Naive thymus-derived CD8-positive, alpha-beta T cell (primary cell): ENCODE data around the gene DDI1. TPM values are rescaled to one million over a fixed set of nuclear protein-coding genes. Genes with fewer than 3 reads are reported as not detected.
A peak's percentile ranks its signal among the peaks of the same experiment; 100 is the strongest.

Source experiments
- ATAC-seq, 2 donors: fragments of 150-1000 bp; cut with Tn5 transposase in 1 of 2; sonication (Bioruptor Pico), chemical (Tn5 transposase) in 1 of 2; 1 replicate in 1 of 2; 2 replicates in 1 of 2; pipeline ENCODE4 v1.10.0; 2021; ENCODE audit warnings: mild to moderate bottlenecking in 2 of 2, moderate library complexity in 2 of 2
- POLR2A ChIA-PET: fragments of 350-600 bp; sonication (Branson Sonifier 250); formaldehyde crosslinking; loops from one replicate; lab custom pipeline; 2021; ENCODE audit warnings: antibody characterized with exemption; lab: Charles Lee
- DNase-seq, 10 donors: peaks; one replicate each; pipeline versions ENCODE4 v3.0.0 to v3.0.0-alpha.2; 2020 to 2022
- H3K27ac Mint-ChIP-seq, 10 donors: one replicate each; pipeline ENCODE4 v1.8.0; 2020 to 2022; ENCODE audit warnings: mild to moderate bottlenecking in 10 of 10, mixed read lengths in 10 of 10, moderate library complexity in 4 of 10, inconsistent platforms in 1 of 10
- H3K27me3 Mint-ChIP-seq, 5 donors: one replicate each; pipeline ENCODE4 v1.8.0; 2021 to 2022; ENCODE audit warnings: mixed read lengths in 5 of 5
- H3K36me3 Mint-ChIP-seq, 3 donors: one replicate each; pipeline ENCODE4 v1.8.0; 2020 to 2022; ENCODE audit warnings: mixed read lengths in 3 of 3, mild to moderate bottlenecking in 2 of 3, inconsistent platforms in 1 of 3
- H3K4me1 Mint-ChIP-seq, 4 donors: one replicate each; pipeline ENCODE4 v1.8.0; 2021 to 2022; ENCODE audit warnings: mixed read lengths in 4 of 4
- H3K4me3 Mint-ChIP-seq, 10 donors: one replicate each; pipeline ENCODE4 v1.8.0; 2020 to 2022; ENCODE audit warnings: mild to moderate bottlenecking in 10 of 10, mixed read lengths in 10 of 10, moderate library complexity in 6 of 10, inconsistent platforms in 1 of 10
- H3K9me3 Mint-ChIP-seq, 9 donors: one replicate each; pipeline ENCODE4 v1.8.0; 2020 to 2022; ENCODE audit warnings: mixed read lengths in 9 of 9, mild to moderate bottlenecking in 3 of 9, inconsistent platforms in 1 of 9, moderate library complexity in 1 of 9
- polyA plus RNA-seq, 3 donors: library from polyadenylated mRNA; unstranded; fragments of 300-500 nt; fragmentation: Illumina TruSeq; gene quantifications; one replicate each; pipeline ENCODE4 v1.2.3, GENCODE V29; 2021
- total RNA-seq, 8 experiments: library from RNA in 2 of 8; stranded (reverse) in 2 of 8; gene quantifications; one replicate each; pipeline ENCODE4 v1.2.3 and lab custom pipeline; 2021 to 2026

The DDI1 gene
- total and polyA plus RNA-seq, 5 experiments from 2014 or later: 0.07 TPM; not detected in 4

GRCh38 chr11:104049116-104049515 lies 12.7 kb downstream of the DDI1 start:
- DNase-seq (no peak), ATAC-seq (no peak)
- H3K9me3 Mint-ChIP-seq: peaks cover 0 to 9% (median 0%) of the 10 kb centered on the region in 9 donors
- H3K4me1 Mint-ChIP-seq: no peaks in the 10 kb centered on the region
- POLR2A ChIA-PET: no interaction called here
- H3K36me3 Mint-ChIP-seq: no peaks in the 10 kb centered on the region
- no peak overlapping the region for H3K27ac Mint-ChIP-seq
- peaks cover 0 to 4% (median 0%) of the 10 kb centered on the region in 5 donors for H3K27me3 Mint-ChIP-seq
- H3K4me3 Mint-ChIP-seq: no peak overlapping the region

GRCh38 chr11:104051778-104052177 lies 15.3 kb downstream of the DDI1 start:
- ATAC-seq: no peak
- Mint-ChIP-seq H3K4me1 (no peaks in the 10 kb centered on the region), H3K9me3 (no peaks in the 10 kb centered on the region), H3K4me3 (no peak overlapping the region), H3K27ac (no peak overlapping the region), H3K27me3 (peaks cover 0 to 12% (median 5%) of the 10 kb centered on the region in 5 donors), H3K36me3 (no peaks in the 10 kb centered on the region)
- POLR2A ChIA-PET: no interaction called here
- DNase-seq: no peak

GRCh38 chr11:104053743-104054478 lies 17.5 kb downstream of the DDI1 start:
- H3K4me1 Mint-ChIP-seq: no peaks in the 10 kb centered on the region

GRCh38 chr11:104054911-104055529 lies 18.6 kb downstream of the DDI1 start:
- DNase-seq (no peak), ATAC-seq (no peak)
- Mint-ChIP-seq H3K27me3 (peaks cover 0 to 12% (median 5%) of the 10 kb centered on the region in 5 donors), H3K4me1 (no peaks in the 10 kb centered on the region), H3K4me3 (no peak overlapping the region), H3K36me3 (no peaks in the 10 kb centered on the region), H3K9me3 (no peaks in the 10 kb centered on the region), H3K27ac (no peak overlapping the region)
- POLR2A ChIA-PET: no interaction called here

More at GRCh38 chr11:104053743-104054478, 17.5 kb downstream of the DDI1 start:
- DNase-seq (no peak), ATAC-seq (no peak)
- no peak overlapping the region for H3K4me3 Mint-ChIP-seq
- H3K36me3 Mint-ChIP-seq: no peaks in the 10 kb centered on the region
- H3K27me3 Mint-ChIP-seq: peaks cover 0 to 12% (median 5%) of the 10 kb centered on the region in 5 donors
- POLR2A ChIA-PET: no interaction called here
- H3K27ac Mint-ChIP-seq: no peak overlapping the region
- H3K9me3 Mint-ChIP-seq: no peaks in the 10 kb centered on the region

GRCh38 chr11:104055596-104055995 lies 19.2 kb downstream of the DDI1 start:
- Mint-ChIP-seq H3K4me3 (no peak overlapping the region), H3K27me3 (peaks cover 0 to 12% (median 5%) of the 10 kb centered on the region in 5 donors), H3K4me1 (no peaks in the 10 kb centered on the region), H3K36me3 (no peaks in the 10 kb centered on the region), H3K27ac (no peak overlapping the region), H3K9me3 (no peaks in the 10 kb centered on the region)
- POLR2A ChIA-PET: no interaction called here
- DNase-seq (no peak), ATAC-seq (no peak)

GRCh38 chr11:104057908-104058307 lies 21.5 kb downstream of the DDI1 start:
- no peak for ATAC-seq
- Mint-ChIP-seq H3K27ac (no peak overlapping the region), H3K4me1 (peaks cover 0 to 3% (median 0%) of the 10 kb centered on the region in 4 donors), H3K9me3 (peaks cover 0 to 3% (median 0%) of the 10 kb centered on the region in 9 donors), H3K4me3 (no peak overlapping the region), H3K27me3 (peaks cover 0 to 12% (median 5%) of the 10 kb centered on the region in 5 donors), H3K36me3 (no peaks in the 10 kb centered on the region)
- DNase-seq: no peak
- POLR2A ChIA-PET: no interaction called here

- peaks cover 0 to 3% (median 0%) of the 10 kb centered on the region in 4 donors for H3K4me1 Mint-ChIP-seq
- H3K27me3 Mint-ChIP-seq: peaks cover 0 to 10% (median 6%) of the 10 kb centered on the region in 5 donors
- no peak overlapping the region for H3K27ac Mint-ChIP-seq
- peaks cover 0 to 10% (median 0%) of the 10 kb centered on the region in 9 donors for H3K9me3 Mint-ChIP-seq
- no peaks in the 10 kb centered on the region for H3K36me3 Mint-ChIP-seq
- no peak for ATAC-seq
- POLR2A ChIA-PET: no interaction called here
- no peak overlapping the region for H3K4me3 Mint-ChIP-seq
- DNase-seq: no peak
Measured at GRCh38 chr11:104058680-104059079, 22.2 kb downstream of the DDI1 start.

- H3K4me3 Mint-ChIP-seq: no peak overlapping the region
- POLR2A ChIA-PET: no interaction called here
Measured at GRCh38 chr11:104060004-104060794, 23.8 kb downstream of the DDI1 start.

GRCh38 chr11:104060820-104061219 lies 24.4 kb downstream of the DDI1 start:
- POLR2A ChIA-PET: no interaction called here
- DNase-seq (no peak), ATAC-seq (no peak)
- Mint-ChIP-seq H3K36me3 (no peaks in the 10 kb centered on the region), H3K27me3 (peaks cover 0 to 3% (median 1%) of the 10 kb centered on the region in 5 donors), H3K4me1 (peaks cover 0 to 5% (median 0%) of the 10 kb centered on the region in 4 donors), H3K9me3 (peaks cover 0 to 10% (median 0%) of the 10 kb centered on the region in 9 donors), H3K27ac (no peak overlapping the region), H3K4me3 (no peak overlapping the region)

More at GRCh38 chr11:104060004-104060794, 23.8 kb downstream of the DDI1 start:
- Mint-ChIP-seq H3K4me1 (peaks cover 0 to 5% (median 0%) of the 10 kb centered on the region in 4 donors), H3K9me3 (peaks cover 0 to 10% (median 0%) of the 10 kb centered on the region in 9 donors), H3K27ac (no peak overlapping the region), H3K36me3 (no peaks in the 10 kb centered on the region), H3K27me3 (peaks cover 0 to 3% (median 1%) of the 10 kb centered on the region in 5 donors)
- DNase-seq: no peak
- peak in 1 of 2 donors; percentile 29 for ATAC-seq

GRCh38 chr11:104061853-104062521 lies 25.5 kb downstream of the DDI1 start:
- H3K4me1 Mint-ChIP-seq: peaks cover 0 to 5% (median 0%) of the 10 kb centered on the region in 4 donors
- H3K4me3 Mint-ChIP-seq: no peak overlapping the region
- POLR2A ChIA-PET: no interaction called here
- H3K36me3 Mint-ChIP-seq: no peaks in the 10 kb centered on the region
- DNase-seq (no peak), ATAC-seq (no peak)
- peaks cover 0 to 2% (median 0%) of the 10 kb centered on the region in 5 donors for H3K27me3 Mint-ChIP-seq
- peak overlapping the region in 1 of 10 donors; percentile 86 for H3K27ac Mint-ChIP-seq
- H3K9me3 Mint-ChIP-seq: peaks cover 0 to 10% (median 0%) of the 10 kb centered on the region in 9 donors

- Mint-ChIP-seq H3K4me1 (peaks cover 0 to 5% (median 0%) of the 10 kb centered on the region in 4 donors), H3K9me3 (peaks cover 0 to 10% (median 0%) of the 10 kb centered on the region in 9 donors), H3K4me3 (no peak overlapping the region), H3K27ac (no peak overlapping the region), H3K27me3 (peaks cover 0 to 2% (median 0%) of the 10 kb centered on the region in 5 donors), H3K36me3 (no peaks in the 10 kb centered on the region)
- POLR2A ChIA-PET: no interaction called here
- DNase-seq: no peak
- no peak for ATAC-seq
Measured at GRCh38 chr11:104064034-104064630, 27.7 kb downstream of the DDI1 start.

GRCh38 chr11:104067534-104067933 lies 31.1 kb downstream of the DDI1 start:
- peaks cover 0 to 2% (median 0%) of the 10 kb centered on the region in 4 donors for H3K4me1 Mint-ChIP-seq
- POLR2A ChIA-PET: no interaction called here
- ATAC-seq (no peak), DNase-seq (no peak)
- no peak overlapping the region for H3K27ac Mint-ChIP-seq
- no peak overlapping the region for H3K4me3 Mint-ChIP-seq
- peaks cover 0 to 2% (median 0%) of the 10 kb centered on the region in 5 donors for H3K27me3 Mint-ChIP-seq
- H3K9me3 Mint-ChIP-seq: peaks cover 0 to 10% (median 0%) of the 10 kb centered on the region in 9 donors
- H3K36me3 Mint-ChIP-seq: no peaks in the 10 kb centered on the region
